Caco-2 (cell line): ENCODE measurements around the gene FAT2. TPM values are rescaled to one million over a fixed set of nuclear protein-coding genes. Genes with fewer than 3 reads are reported as not detected.

Experiments used
- BruUV-seq: library from RNA; stranded (reverse); fragments of 400-500 nt; replicated peaks from 2 replicates; lab custom pipeline; 2021; lab: Mats Ljungman, UMichigan
- CTCF ChIA-PET: fragments of 300-600 bp; sonication (Branson Sonifier 250); formaldehyde crosslinking; loops from one replicate; lab custom pipeline; 2022; ENCODE audit warnings: antibody characterized with exemption; lab: Charles Lee
- POLR2A ChIA-PET: fragments of 300-600 bp; sonication (Branson Sonifier 250); formaldehyde crosslinking; loops from one replicate; lab custom pipeline; 2022; ENCODE audit warnings: antibody characterized with exemption; lab: Charles Lee
- DNase-seq, 2 experiments: peaks; one replicate each; pipeline versions ENCODE4 v3.0.0 to v3.0.0-alpha.2; 2020 to 2022
- H3K27me3 ChIP-seq: replicated peaks from 2 replicates; pipeline ENCODE4 v1.6.0; 2011; ENCODE audit warnings: low read length; ENCODE audit not compliant: control insufficient read depth, insufficient read depth
- H3K36me3 ChIP-seq: 2 replicates; pipeline ENCODE4 v1.5.1; 2011; ENCODE audit warnings: low read length; ENCODE audit not compliant: control insufficient read depth, insufficient read depth
- H3K4me1 ChIP-seq: fragments of 250-450 bp; sonication (Bioruptor Pico); 2 replicates; pipeline ENCODE4 v1.5.1; 2020; ENCODE audit warnings: mild to moderate bottlenecking
- H3K4me3 ChIP-seq: 2 replicates; pipeline ENCODE4 v1.5.1; 2011; ENCODE audit warnings: low read depth, mild to moderate bottlenecking, control low read depth, low read length
- H3K9me3 ChIP-seq: fragments of 250-450 bp; sonication (Bioruptor Pico); 2 replicates; pipeline ENCODE4 v1.5.1; 2020; ENCODE audit warnings: mild to moderate bottlenecking, moderate library complexity
- H3K27ac Mint-ChIP-seq: one replicate; pipeline ENCODE4 v1.8.0; 2022; ENCODE audit warnings: mixed read lengths; ENCODE audit not compliant: unreplicated experiment
- H3K27me3 Mint-ChIP-seq: one replicate; pipeline ENCODE4 v1.8.0; 2022; ENCODE audit warnings: mixed read lengths; ENCODE audit not compliant: insufficient read depth, unreplicated experiment
- H3K36me3 Mint-ChIP-seq: one replicate; pipeline ENCODE4 v1.8.0; 2022; ENCODE audit warnings: mild to moderate bottlenecking, mixed read lengths; ENCODE audit not compliant: insufficient read depth, unreplicated experiment
- H3K4me1 Mint-ChIP-seq: one replicate; pipeline ENCODE4 v1.8.0; 2022; ENCODE audit warnings: low read depth, mixed read lengths; ENCODE audit not compliant: unreplicated experiment
- H3K4me3 Mint-ChIP-seq: one replicate; pipeline ENCODE4 v1.8.0; 2022; ENCODE audit warnings: mild to moderate bottlenecking, moderate library complexity, mixed read lengths; ENCODE audit not compliant: unreplicated experiment
- H3K9me3 Mint-ChIP-seq: one replicate; pipeline ENCODE4 v1.8.0; 2022; ENCODE audit warnings: mixed read lengths; ENCODE audit not compliant: unreplicated experiment
- CTCF ChIP-seq, 2 experiments: fragments of 200-600 bp in 1 of 2; IDR thresholded peaks; 1 replicate in 1 of 2; 2 replicates in 1 of 2; pipeline versions ENCODE4 v1.5.1 to v1.8.0; 2011 to 2022; ENCODE audit warnings: antibody characterized with exemption in 1 of 2, control low read depth in 1 of 2, inconsistent platforms in 1 of 2, low read depth in 1 of 2, low read length in 1 of 2, mild to moderate bottlenecking in 1 of 2, moderate library complexity in 1 of 2; ENCODE audit not compliant: insufficient read depth in 1 of 2, severe bottlenecking in 1 of 2, unreplicated experiment in 1 of 2
- intact Hi-C: fragments of 100-400 bp; cut with micrococcal nuclease; formaldehyde crosslinking; loops from one replicate; pipeline ENCODE4 v1.10.0; 2022; ENCODE audit not compliant: unreplicated experiment
- total RNA-seq: library from RNA; stranded (reverse); gene quantifications from 2 replicates; pipeline ENCODE4 v1.2.3, GENCODE V29; 2022

The FAT2 gene
- total RNA-seq, 1 experiment from 2014 or later, result 0.32 TPM

- Mint-ChIP-seq H3K9me3 (no peaks in the 10 kb centered on the region), H3K4me1 (peaks cover 22% of the 10 kb centered on the region), H3K27ac (no peak overlapping the region), H3K27me3 (no peaks in the 10 kb centered on the region), H3K4me3 (no peak overlapping the region), H3K36me3 (no peaks in the 10 kb centered on the region)
- no peak for TF ChIP-seq CTCF (IDR thresholded peaks at IDR 0.05; ENCODE audit: insufficient read depth in 1 of 2, low read depth in 1 of 2, low read length in 1 of 2, severe bottlenecking in 1 of 2, unreplicated experiment in 1 of 2)
- no peaks in the 10 kb centered on the region for H3K27me3 ChIP-seq
- intact Hi-C loops, result loop anchor here (2.0 kb wide), 1 partner anchor 33 kb away; no protein-coding TSS in a partner anchor
- H3K4me1 ChIP-seq, result peaks cover 46% of the 10 kb centered on the region
- no peak overlapping the region for H3K4me3 ChIP-seq
- BruUV-seq, result no TSS peak
- POLR2A ChIA-PET, result no interaction called here
- no peaks in the 10 kb centered on the region for H3K36me3 ChIP-seq
- no peaks in the 10 kb centered on the region; the same call in 1 of the 2 replicates for H3K9me3 ChIP-seq
- CTCF ChIA-PET, result interaction anchor here (1.1 kb wide), 1 partner anchor 32 kb away, joined by 4 read pairs; no protein-coding TSS in a partner anchor
- peak; percentile 27 to 67 for DNase-seq
These were observed 28.8 kb upstream of the FAT2 start for GRCh38 chr5:151619812-151620460.

GRCh38 chr5:151618907-151619306 is 27.8 kb upstream of the FAT2 start:
- TF ChIP-seq CTCF (IDR thresholded peaks at IDR 0.05; ENCODE audit: insufficient read depth in 1 of 2, low read depth in 1 of 2, low read length in 1 of 2, severe bottlenecking in 1 of 2, unreplicated experiment in 1 of 2), result no peak
- H3K9me3 ChIP-seq, result no peaks in the 10 kb centered on the region; the same call in 1 of the 2 replicates
- no peaks in the 10 kb centered on the region for H3K36me3 Mint-ChIP-seq
- H3K36me3 ChIP-seq, result no peaks in the 10 kb centered on the region
- CTCF ChIA-PET, result interaction anchor here (1.1 kb wide), 1 partner anchor 33 kb away, joined by 4 read pairs; no protein-coding TSS in a partner anchor
- peak overlapping the region; percentile 82 for H3K27ac Mint-ChIP-seq
- H3K27me3 ChIP-seq, result no peaks in the 10 kb centered on the region
- POLR2A ChIA-PET, result no interaction called here
- DNase-seq, result no peak
- H3K27me3 Mint-ChIP-seq, result no peaks in the 10 kb centered on the region
- H3K4me1 ChIP-seq, result peaks cover 48% of the 10 kb centered on the region
- no peaks in the 10 kb centered on the region for H3K9me3 Mint-ChIP-seq
- peaks cover 24% of the 10 kb centered on the region for H3K4me1 Mint-ChIP-seq
- intact Hi-C loops, result loop anchor here (1.0 to 2.0 kb wide), 2 partner anchors 22 to 34 kb away; no protein-coding TSS in a partner anchor
- H3K4me3 ChIP-seq, result no peak overlapping the region
- no peak overlapping the region for H3K4me3 Mint-ChIP-seq
- no TSS peak for BruUV-seq

GRCh38 chr5:151617841-151618710 is 26.9 kb upstream of the FAT2 start:
- H3K4me1 Mint-ChIP-seq, result peaks cover 24% of the 10 kb centered on the region
- no peaks in the 10 kb centered on the region for H3K9me3 Mint-ChIP-seq
- ChIA-PET POLR2A (interaction anchor here (0.6 to 1.0 kb wide), 3 partner anchors 24 to 153 kb away, joined by 3 to 4 read pairs (median 4); no protein-coding TSS in a partner anchor), CTCF (interaction anchor here (0.6 to 1.2 kb wide), 6 partner anchors 34 to 365 kb away, joined by 3 to 6 read pairs (median 4); partner anchors contain the start of genes GM2A and SLC36A1)
- H3K36me3 Mint-ChIP-seq, result no peaks in the 10 kb centered on the region
- peak overlapping the region; percentile 82 for H3K27ac Mint-ChIP-seq
- BruUV-seq, result TSS peak; percentile 88
- TF ChIP-seq CTCF (IDR thresholded peaks at IDR 0.05; ENCODE audit: insufficient read depth in 1 of 2, low read depth in 1 of 2, low read length in 1 of 2, severe bottlenecking in 1 of 2, unreplicated experiment in 1 of 2), result no peak
- peaks cover 48% of the 10 kb centered on the region for H3K4me1 ChIP-seq
- H3K4me3 ChIP-seq, result no peak overlapping the region
- H3K36me3 ChIP-seq, result no peaks in the 10 kb centered on the region
- H3K4me3 Mint-ChIP-seq, result peak overlapping the region; percentile 38
- intact Hi-C loops, result loop anchor here (1.0 to 2.0 kb wide), 2 partner anchors 21 to 35 kb away; no protein-coding TSS in a partner anchor
- H3K27me3 Mint-ChIP-seq, result no peaks in the 10 kb centered on the region
- no peaks in the 10 kb centered on the region; the same call in 1 of the 2 replicates for H3K9me3 ChIP-seq
- no peaks in the 10 kb centered on the region for H3K27me3 ChIP-seq
- peak; percentile 63 for DNase-seq
